DOHH2 (cell line): ENCODE measurements around the gene PRLH.

Experiments
- H3F3A ChIP-seq: fragments of 200-600 bp; sonication (generic), shearing (Covaris generic); 2 replicates; pipeline ENCODE4 v1.6.0; 2016; ENCODE audit warnings: antibody characterized with exemption, mild to moderate bottlenecking; ENCODE audit not compliant: control insufficient read depth, insufficient read depth
- H3K27ac ChIP-seq: fragments of 200-600 bp; sonication (generic); 2 replicates; pipeline ENCODE4 v1.5.1; 2014; ENCODE audit warnings: low read depth, mild to moderate bottlenecking, low read length, moderate library complexity
- H3K27me3 ChIP-seq: fragments of 200-600 bp; sonication (generic); 2 replicates; pipeline ENCODE4 v1.6.1; 2014; ENCODE audit warnings: mild to moderate bottlenecking, low read length, mixed read lengths; ENCODE audit not compliant: control insufficient read depth
- H3K36me3 ChIP-seq: fragments of 200-600 bp; sonication (generic); 2 replicates; pipeline ENCODE4 v1.6.1; 2014; ENCODE audit warnings: mild to moderate bottlenecking, low read length, moderate library complexity, mixed read lengths; ENCODE audit not compliant: control insufficient read depth
- H3K4me1 ChIP-seq: fragments of 200-600 bp; sonication (generic); 2 replicates; pipeline ENCODE4 v1.6.1; 2014; ENCODE audit warnings: mild to moderate bottlenecking, low read length, mixed read lengths; ENCODE audit not compliant: control insufficient read depth
- H3K4me2 ChIP-seq: fragments of 200-600 bp; sonication (generic); 2 replicates; pipeline ENCODE4 v1.6.0; 2014; ENCODE audit warnings: mild to moderate bottlenecking, low read length, moderate library complexity
- H3K4me3 ChIP-seq: fragments of 200-600 bp; sonication (generic); 2 replicates; pipeline ENCODE4 v1.5.1; 2014; ENCODE audit warnings: mild to moderate bottlenecking, low read length, mixed read lengths
- H3K79me2 ChIP-seq: fragments of 200-600 bp; sonication (generic); 2 replicates; pipeline ENCODE4 v1.6.1; 2014; ENCODE audit warnings: mild to moderate bottlenecking, low read length, mixed read lengths; ENCODE audit not compliant: control insufficient read depth
- H3K9me2 ChIP-seq: fragments of 200-600 bp; sonication (generic); replicated peaks from 2 replicates; pipeline ENCODE4 v1.6.1; 2014; ENCODE audit warnings: mild to moderate bottlenecking, low read length, mixed read lengths; ENCODE audit not compliant: control insufficient read depth
- H3K9me3 ChIP-seq: fragments of 200-600 bp; sonication (generic); 2 replicates; pipeline ENCODE4 v1.6.1; 2014; ENCODE audit warnings: antibody characterized with exemption, low read length, mixed read lengths; ENCODE audit not compliant: control insufficient read depth, insufficient read depth
- H4K20me1 ChIP-seq: fragments of 200-600 bp; sonication (generic); 2 replicates; pipeline ENCODE4 v1.6.0; 2014; ENCODE audit warnings: low read depth, mild to moderate bottlenecking, antibody characterized with exemption, low read length, moderate library complexity; ENCODE audit not compliant: control insufficient read depth, insufficient read depth
- EZH2phosphoT487 ChIP-seq: fragments of 200-600 bp; sonication (generic); IDR thresholded peaks from 2 replicates; pipeline ENCODE4 v1.6.1; 2017; ENCODE audit warnings: borderline replicate concordance, mild to moderate bottlenecking, antibody characterized with exemption, low read length, moderate library complexity, mixed read lengths
- TF ChIP-seq, protein P1 (sequence below): fragments of 200-600 bp; sonication (generic); IDR thresholded peaks from one replicate; pipeline ENCODE4 v1.5.1; 2014; ENCODE audit warnings: antibody characterized with exemption, mild to moderate bottlenecking, low read depth, low read length; ENCODE audit not compliant: poor library complexity, severe bottlenecking

The PRLH gene, protein sequence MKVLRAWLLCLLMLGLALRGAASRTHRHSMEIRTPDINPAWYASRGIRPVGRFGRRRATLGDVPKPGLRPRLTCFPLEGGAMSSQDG

DNA sequence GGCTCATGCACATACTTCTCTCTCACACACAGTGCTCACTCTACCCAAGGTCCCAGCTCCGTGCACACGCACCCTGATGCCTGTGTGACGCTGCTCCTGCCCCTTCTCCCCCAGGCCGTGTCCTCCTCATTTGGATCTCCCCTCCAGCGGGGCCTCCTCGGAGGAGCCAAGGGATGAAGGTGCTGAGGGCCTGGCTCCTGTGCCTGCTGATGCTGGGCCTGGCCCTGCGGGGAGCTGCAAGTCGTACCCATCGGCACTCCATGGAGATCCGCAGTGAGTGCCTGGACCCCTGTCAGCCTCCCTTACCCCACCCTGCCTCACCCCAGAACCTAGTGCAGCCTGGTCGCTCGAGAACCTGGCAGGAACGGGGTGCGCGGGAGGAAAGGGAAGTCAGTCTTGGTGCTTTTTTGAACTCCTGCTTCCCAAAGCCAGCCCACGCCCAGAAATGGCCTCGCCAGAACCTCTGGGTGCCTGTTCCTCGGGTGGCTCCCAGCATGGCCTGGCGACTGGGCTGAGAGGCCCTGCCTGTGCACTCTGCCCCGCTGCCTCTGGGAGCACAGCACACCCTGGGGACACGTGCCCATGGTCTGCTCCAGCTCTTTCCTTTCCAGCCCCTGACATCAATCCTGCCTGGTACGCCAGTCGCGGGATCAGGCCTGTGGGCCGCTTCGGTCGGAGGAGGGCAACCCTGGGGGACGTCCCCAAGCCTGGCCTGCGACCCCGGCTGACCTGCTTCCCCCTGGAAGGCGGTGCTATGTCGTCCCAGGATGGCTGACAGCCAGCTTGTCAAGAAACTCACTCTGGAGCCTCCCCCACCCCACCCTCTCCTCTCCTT, at the start of gene PRLH:
TSS of gene PRLH (plus strand) at position 174 of the 835 bp plus-strand sequence. CDS start at position 174, 0 bp downstream.
- H3K36me3 ChIP-seq: no peaks in the 10 kb centered on the region
- no peak for TF ChIP-seq EZH2phosphoT487
- TF ChIP-seq, protein P1, sequence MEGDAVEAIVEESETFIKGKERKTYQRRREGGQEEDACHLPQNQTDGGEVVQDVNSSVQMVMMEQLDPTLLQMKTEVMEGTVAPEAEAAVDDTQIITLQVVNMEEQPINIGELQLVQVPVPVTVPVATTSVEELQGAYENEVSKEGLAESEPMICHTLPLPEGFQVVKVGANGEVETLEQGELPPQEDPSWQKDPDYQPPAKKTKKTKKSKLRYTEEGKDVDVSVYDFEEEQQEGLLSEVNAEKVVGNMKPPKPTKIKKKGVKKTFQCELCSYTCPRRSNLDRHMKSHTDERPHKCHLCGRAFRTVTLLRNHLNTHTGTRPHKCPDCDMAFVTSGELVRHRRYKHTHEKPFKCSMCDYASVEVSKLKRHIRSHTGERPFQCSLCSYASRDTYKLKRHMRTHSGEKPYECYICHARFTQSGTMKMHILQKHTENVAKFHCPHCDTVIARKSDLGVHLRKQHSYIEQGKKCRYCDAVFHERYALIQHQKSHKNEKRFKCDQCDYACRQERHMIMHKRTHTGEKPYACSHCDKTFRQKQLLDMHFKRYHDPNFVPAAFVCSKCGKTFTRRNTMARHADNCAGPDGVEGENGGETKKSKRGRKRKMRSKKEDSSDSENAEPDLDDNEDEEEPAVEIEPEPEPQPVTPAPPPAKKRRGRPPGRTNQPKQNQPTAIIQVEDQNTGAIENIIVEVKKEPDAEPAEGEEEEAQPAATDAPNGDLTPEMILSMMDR: no peak
- H3K27me3 ChIP-seq: no peaks in the 10 kb centered on the region
- no peaks in the 10 kb centered on the region; the same call in 1 of the 2 replicates for H3K9me3 ChIP-seq
- H3K9me2 ChIP-seq: no peaks in the 10 kb centered on the region
- H3K4me3 ChIP-seq: no peak within 1 kb of the TSS
- no peaks in the 10 kb centered on the region for H4K20me1 ChIP-seq
- H3K79me2 ChIP-seq: no peaks in the 10 kb centered on the region
- H3F3A ChIP-seq: no peaks in the 10 kb centered on the region
- H3K4me1 ChIP-seq: no peaks in the 10 kb centered on the region
- no peak within 1 kb of the TSS for H3K4me2 ChIP-seq
- H3K27ac ChIP-seq: no peak within 1 kb of the TSS

DNA sequence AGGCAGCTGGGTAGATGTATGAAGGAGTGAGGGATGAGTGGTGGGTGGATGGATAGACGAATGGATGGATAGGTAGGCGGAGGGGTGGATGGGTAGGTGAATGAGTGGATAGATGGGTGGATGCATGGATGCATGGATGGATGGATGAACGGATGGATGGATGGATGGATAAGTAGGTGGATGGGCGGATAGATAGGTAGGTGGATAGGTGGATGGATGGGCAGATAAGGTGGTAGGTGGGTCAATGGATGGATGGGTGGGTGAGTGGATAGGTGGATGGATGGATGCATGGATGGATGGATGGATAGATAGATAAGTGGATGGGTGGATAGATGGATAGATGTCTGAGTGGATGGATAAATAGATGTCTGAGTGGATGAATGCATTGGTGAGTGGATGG, 49.2 kb upstream of the PRLH start:
- no peaks in the 10 kb centered on the region for H3K9me3 ChIP-seq
- no peaks in the 10 kb centered on the region for H3F3A ChIP-seq
- TF ChIP-seq, protein P1: no peak
- TF ChIP-seq EZH2phosphoT487: no peak
- H4K20me1 ChIP-seq: no peaks in the 10 kb centered on the region
- no peaks in the 10 kb centered on the region for H3K9me2 ChIP-seq
- H3K36me3 ChIP-seq: no peaks in the 10 kb centered on the region
- no peaks in the 10 kb centered on the region for H3K79me2 ChIP-seq
- H3K27ac ChIP-seq: no peak overlapping the region
- H3K4me3 ChIP-seq: no peak overlapping the region
- no peak overlapping the region for H3K4me2 ChIP-seq
- H3K27me3 ChIP-seq: no peaks in the 10 kb centered on the region
- H3K4me1 ChIP-seq: peaks cover 16% of the 10 kb centered on the region

DNA sequence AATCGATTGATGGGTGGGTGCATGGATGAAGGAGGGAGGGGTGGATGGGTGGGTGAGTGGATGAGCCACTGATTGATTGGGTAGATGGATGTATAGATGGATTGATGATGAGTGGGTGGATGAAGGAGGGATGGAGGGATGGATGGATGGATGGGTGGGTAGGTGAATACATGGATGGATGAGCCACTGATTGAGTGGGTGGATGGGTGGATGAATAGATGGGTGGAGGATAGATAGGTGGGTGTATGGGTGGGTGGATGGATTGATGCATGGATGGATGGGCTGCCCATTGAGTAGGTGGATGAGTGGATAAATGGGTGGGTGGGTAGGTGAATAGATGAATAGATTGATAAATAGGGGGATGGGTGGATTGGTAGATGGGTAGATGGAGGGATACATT, 48.4 kb upstream of the PRLH start:
- H3K27me3 ChIP-seq: no peaks in the 10 kb centered on the region

More for the DNA sequence above, 48.4 kb upstream of the PRLH start:
- Histone ChIP-seq H3K4me2 (no peak overlapping the region), H3K79me2 (no peaks in the 10 kb centered on the region), H4K20me1 (no peaks in the 10 kb centered on the region), H3K9me3 (no peaks in the 10 kb centered on the region), H3K36me3 (no peaks in the 10 kb centered on the region), H3K27ac (no peak overlapping the region), H3K4me3 (no peak overlapping the region), H3K4me1 (peaks cover 16% of the 10 kb centered on the region), H3K9me2 (no peaks in the 10 kb centered on the region), H3F3A (no peaks in the 10 kb centered on the region)
- TF ChIP-seq EZH2phosphoT487: no peak
- TF ChIP-seq, protein P1: no peak
